ENCODE results near the gene ERO1B. TPM values are rescaled to one million over a fixed set of nuclear protein-coding genes. Genes with fewer than 3 reads are reported as not detected.
"Not testable (repeated sequence)": the region's sequence is repeated elsewhere in the genome, so short reads cannot be mapped to it uniquely, and the experiment has no call there.

Gene ERO1B
- total RNA-seq, 1 donor: 2.9 TPM

DNA sequence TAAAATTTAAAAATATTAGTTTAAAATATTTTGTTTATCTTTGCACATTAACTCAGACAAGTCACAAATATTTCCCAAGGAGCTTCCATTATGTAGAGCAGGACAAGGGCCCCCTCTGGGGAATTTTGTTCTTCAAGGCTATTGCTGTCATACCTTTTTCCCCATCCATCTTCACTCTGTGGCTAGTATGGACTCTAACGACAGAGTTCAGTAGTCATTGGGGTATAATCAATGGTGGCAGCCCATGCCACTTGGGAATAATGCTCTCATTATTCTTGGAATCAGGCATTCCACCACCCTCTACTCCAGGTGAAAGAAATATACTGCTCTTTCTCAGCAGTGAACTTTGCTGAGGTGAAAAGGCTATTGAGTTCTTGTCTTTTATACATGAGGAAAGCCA is 38.5 kb upstream of the ERO1B start:
- TF ChIP-seq, protein P1, sequence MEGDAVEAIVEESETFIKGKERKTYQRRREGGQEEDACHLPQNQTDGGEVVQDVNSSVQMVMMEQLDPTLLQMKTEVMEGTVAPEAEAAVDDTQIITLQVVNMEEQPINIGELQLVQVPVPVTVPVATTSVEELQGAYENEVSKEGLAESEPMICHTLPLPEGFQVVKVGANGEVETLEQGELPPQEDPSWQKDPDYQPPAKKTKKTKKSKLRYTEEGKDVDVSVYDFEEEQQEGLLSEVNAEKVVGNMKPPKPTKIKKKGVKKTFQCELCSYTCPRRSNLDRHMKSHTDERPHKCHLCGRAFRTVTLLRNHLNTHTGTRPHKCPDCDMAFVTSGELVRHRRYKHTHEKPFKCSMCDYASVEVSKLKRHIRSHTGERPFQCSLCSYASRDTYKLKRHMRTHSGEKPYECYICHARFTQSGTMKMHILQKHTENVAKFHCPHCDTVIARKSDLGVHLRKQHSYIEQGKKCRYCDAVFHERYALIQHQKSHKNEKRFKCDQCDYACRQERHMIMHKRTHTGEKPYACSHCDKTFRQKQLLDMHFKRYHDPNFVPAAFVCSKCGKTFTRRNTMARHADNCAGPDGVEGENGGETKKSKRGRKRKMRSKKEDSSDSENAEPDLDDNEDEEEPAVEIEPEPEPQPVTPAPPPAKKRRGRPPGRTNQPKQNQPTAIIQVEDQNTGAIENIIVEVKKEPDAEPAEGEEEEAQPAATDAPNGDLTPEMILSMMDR (IDR thresholded peaks at IDR 0.05; ENCODE audit: extremely low read depth, low read depth, low read length): no peak
- no peak for DNase-seq (ENCODE audit: insufficient read length, low spot score, missing footprints)

GRCh38 chr1:236316437-236316836 is 34.7 kb upstream of the ERO1B start:
- H3K27ac ChIP-seq (ENCODE audit: low read depth, low read length): no peak overlapping the region
- H3K4me1 ChIP-seq (ENCODE audit: insufficient read depth, low read length): no peaks in the 10 kb centered on the region
- H3K36me3 ChIP-seq (ENCODE audit: insufficient read depth, low read length): no peaks in the 10 kb centered on the region
- TF ChIP-seq, protein P1 (IDR thresholded peaks at IDR 0.05; ENCODE audit: extremely low read depth, low read depth, low read length): no peak
- DNase-seq (ENCODE audit: insufficient read length, low spot score, missing footprints): no peak
- no peaks in the 10 kb centered on the region for H3K79me2 ChIP-seq (ENCODE audit: insufficient read depth, low read length)
- no peaks in the 10 kb centered on the region for H3K27me3 ChIP-seq (ENCODE audit: insufficient read depth, low read length)
- no peaks in the 10 kb centered on the region for H4K20me1 ChIP-seq (ENCODE audit: insufficient read depth, low read length)
- H3K4me3 ChIP-seq (ENCODE audit: insufficient read depth, low read length): no peak overlapping the region
- H3K4me2 ChIP-seq (ENCODE audit: insufficient read depth, low read length): no peak overlapping the region
- H2AFZ ChIP-seq (ENCODE audit: low read length): no peak overlapping the region
- H3K9me3 ChIP-seq (ENCODE audit: low read depth, low read length): no peaks in the 10 kb centered on the region

More for the DNA sequence above, 38.5 kb upstream of the ERO1B start:
- Histone ChIP-seq H3K4me1 (ENCODE audit: insufficient read depth, low read length) (no peaks in the 10 kb centered on the region), H3K27ac (ENCODE audit: low read depth, low read length) (no peak overlapping the region), H3K4me3 (ENCODE audit: insufficient read depth, low read length) (no peak overlapping the region), H3K27me3 (ENCODE audit: insufficient read depth, low read length) (no peaks in the 10 kb centered on the region), H3K36me3 (ENCODE audit: insufficient read depth, low read length) (no peaks in the 10 kb centered on the region), H3K4me2 (ENCODE audit: insufficient read depth, low read length) (no peak overlapping the region), H4K20me1 (ENCODE audit: insufficient read depth, low read length) (no peaks in the 10 kb centered on the region), H3K9me3 (ENCODE audit: low read depth, low read length) (no peaks in the 10 kb centered on the region), H3K79me2 (ENCODE audit: insufficient read depth, low read length) (no peaks in the 10 kb centered on the region), H2AFZ (ENCODE audit: low read length) (no peak overlapping the region)

- Histone ChIP-seq H2AFZ (ENCODE audit: low read length) (no peak overlapping the region), H3K27ac (ENCODE audit: low read depth, low read length) (no peak overlapping the region), H3K4me3 (ENCODE audit: insufficient read depth, low read length) (no peak overlapping the region), H3K79me2 (ENCODE audit: insufficient read depth, low read length) (no peaks in the 10 kb centered on the region), H4K20me1 (ENCODE audit: insufficient read depth, low read length) (no peaks in the 10 kb centered on the region), H3K9me3 (ENCODE audit: low read depth, low read length) (no peaks in the 10 kb centered on the region), H3K4me1 (ENCODE audit: insufficient read depth, low read length) (no peaks in the 10 kb centered on the region), H3K27me3 (ENCODE audit: insufficient read depth, low read length) (no peaks in the 10 kb centered on the region), H3K4me2 (ENCODE audit: insufficient read depth, low read length) (no peak overlapping the region), H3K36me3 (ENCODE audit: insufficient read depth, low read length) (no peaks in the 10 kb centered on the region)
- DNase-seq (ENCODE audit: insufficient read length, low spot score, missing footprints): no peak
- TF ChIP-seq, protein P1 (IDR thresholded peaks at IDR 0.05; ENCODE audit: extremely low read depth, low read depth, low read length): no peak
Measured at GRCh38 chr1:236315518-236315917, 33.8 kb upstream of the ERO1B start.

GRCh38 chr1:236315092-236315491 is 33.3 kb upstream of the ERO1B start:
- no peaks in the 10 kb centered on the region for H3K79me2 ChIP-seq (ENCODE audit: insufficient read depth, low read length)
- H2AFZ ChIP-seq (ENCODE audit: low read length): no peak overlapping the region
- no peaks in the 10 kb centered on the region for H3K36me3 ChIP-seq (ENCODE audit: insufficient read depth, low read length)
- no peak for DNase-seq (ENCODE audit: insufficient read length, low spot score, missing footprints)
- H3K9me3 ChIP-seq (ENCODE audit: low read depth, low read length): no peaks in the 10 kb centered on the region
- no peaks in the 10 kb centered on the region for H3K4me1 ChIP-seq (ENCODE audit: insufficient read depth, low read length)
- no peak overlapping the region for H3K4me2 ChIP-seq (ENCODE audit: insufficient read depth, low read length)
- H3K4me3 ChIP-seq (ENCODE audit: insufficient read depth, low read length): no peak overlapping the region
- H3K27ac ChIP-seq (ENCODE audit: low read depth, low read length): no peak overlapping the region
- H3K27me3 ChIP-seq (ENCODE audit: insufficient read depth, low read length): no peaks in the 10 kb centered on the region
- TF ChIP-seq, protein P1 (IDR thresholded peaks at IDR 0.05; ENCODE audit: extremely low read depth, low read depth, low read length): no peak
- no peaks in the 10 kb centered on the region for H4K20me1 ChIP-seq (ENCODE audit: insufficient read depth, low read length)

DNA sequence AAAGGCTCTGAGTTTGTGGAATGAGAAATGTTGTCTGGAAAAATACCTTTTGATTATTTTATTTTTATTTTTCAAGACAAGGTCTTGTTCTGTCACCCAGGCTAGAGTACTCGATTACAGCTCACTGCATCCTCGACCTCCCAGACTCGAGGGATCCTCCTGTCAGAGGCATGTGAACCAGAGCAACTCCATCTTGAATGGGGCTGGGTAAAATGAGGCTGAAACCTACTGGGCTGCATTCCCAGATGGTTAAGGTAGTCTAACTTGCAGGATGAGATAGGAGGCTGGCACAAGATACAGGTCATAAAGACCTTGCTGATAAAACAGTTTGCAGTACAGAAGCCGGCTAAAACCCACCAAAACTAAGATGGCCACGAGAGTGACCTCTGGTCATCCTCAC is 32.3 kb upstream of the ERO1B start:
- H3K4me2 ChIP-seq (ENCODE audit: insufficient read depth, low read length); H3K27me3 ChIP-seq (ENCODE audit: insufficient read depth, low read length); DNase-seq (ENCODE audit: insufficient read length, low spot score, missing footprints); H3K79me2 ChIP-seq (ENCODE audit: insufficient read depth, low read length); H3K4me3 ChIP-seq (ENCODE audit: insufficient read depth, low read length); H3K36me3 ChIP-seq (ENCODE audit: insufficient read depth, low read length); H2AFZ ChIP-seq (ENCODE audit: low read length); H3K9me3 ChIP-seq (ENCODE audit: low read depth, low read length); H3K4me1 ChIP-seq (ENCODE audit: insufficient read depth, low read length); H3K27ac ChIP-seq (ENCODE audit: low read depth, low read length); H4K20me1 ChIP-seq (ENCODE audit: insufficient read depth, low read length): not testable (repeated sequence)
